NCI-H748 treated with DMSO at 0.1 percent for 48 hours (cell line): ENCODE data around the gene ZFHX3.

Source experiments
- DNase-seq: peaks from one replicate; lab custom pipeline; 2025; lab: John Stamatoyannopoulos, UW

Gene ZFHX3

DNA sequence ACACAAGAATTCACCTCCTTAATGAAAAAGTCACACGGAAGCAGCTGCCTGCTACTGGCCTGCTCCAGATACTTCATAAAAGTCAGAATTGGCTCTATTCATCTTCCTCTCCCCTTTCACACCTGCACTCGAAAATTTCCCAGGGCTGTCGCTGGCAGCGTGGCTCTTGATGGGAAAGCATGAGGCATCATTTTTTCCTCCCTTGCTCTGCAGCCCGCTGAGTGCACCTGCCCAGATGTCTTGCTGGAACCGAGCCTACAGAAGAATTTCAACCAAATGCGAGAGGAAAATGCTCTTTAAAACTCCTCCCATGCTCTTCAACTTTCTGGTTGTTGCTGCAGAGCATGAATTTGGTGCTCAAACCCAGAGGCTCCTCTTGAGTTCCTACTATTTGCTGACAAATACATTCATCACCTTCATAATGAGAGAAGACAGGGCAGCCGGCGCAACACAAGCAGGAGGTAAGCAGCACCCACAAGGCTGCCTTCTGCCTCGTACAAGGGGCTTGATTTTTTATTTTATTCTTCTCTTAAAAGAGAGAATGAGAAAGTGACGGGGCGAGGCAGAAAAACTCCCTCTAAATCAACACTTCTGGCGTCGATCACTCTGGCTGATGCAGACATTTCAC lies 146.8 kb downstream of the ZFHX3 start:
- DNase-seq: no peak

DNA sequence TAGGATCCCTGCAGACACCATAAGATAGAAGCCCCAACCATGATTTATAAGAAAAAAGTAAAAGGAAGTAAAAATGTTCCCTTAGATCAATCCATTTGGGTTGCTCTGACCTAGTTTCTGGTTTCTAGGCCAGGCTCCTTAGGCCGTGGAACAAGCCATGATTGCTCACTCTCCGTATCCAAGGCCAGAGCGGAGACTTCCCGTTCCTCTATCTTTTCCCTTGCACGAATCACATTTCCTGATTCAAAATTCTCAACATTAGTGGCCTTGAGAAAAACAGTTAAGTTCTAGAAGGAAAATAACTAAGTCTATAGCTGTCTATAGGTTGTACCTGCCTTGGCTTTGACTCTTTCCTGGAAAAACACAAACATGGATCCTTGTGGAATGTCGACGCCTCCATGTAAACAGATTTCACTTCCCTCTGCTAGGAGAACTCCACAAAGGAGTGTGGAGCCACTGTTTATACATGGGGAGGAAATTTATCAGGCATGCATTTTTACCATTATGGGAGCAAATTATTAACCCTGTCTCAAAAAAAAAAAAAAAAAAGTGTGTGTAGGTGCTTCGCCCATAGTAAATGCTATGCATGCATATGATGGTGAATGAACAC lies 149.6 kb downstream of the ZFHX3 start:
- DNase-seq: no peak

DNA sequence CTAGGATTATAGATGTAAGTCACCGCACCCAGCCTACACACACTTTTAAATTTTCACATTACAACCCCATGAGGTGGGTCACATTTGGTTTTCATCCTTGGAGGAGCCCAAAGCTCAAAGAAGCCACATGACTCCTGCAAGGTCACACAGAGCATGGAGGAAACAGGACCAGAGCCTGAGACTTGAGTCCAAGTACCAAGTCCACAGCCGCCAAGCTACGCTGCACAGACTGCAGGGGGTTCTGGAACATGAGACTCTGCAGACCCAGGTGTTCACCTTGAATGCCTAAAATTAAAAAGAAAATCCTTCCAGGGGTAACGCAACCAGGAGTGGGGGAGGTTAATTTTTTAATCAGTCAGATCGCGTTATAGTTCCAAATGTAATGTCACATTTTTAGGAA lies 150.2 kb downstream of the ZFHX3 start:
- no peak for DNase-seq

DNA sequence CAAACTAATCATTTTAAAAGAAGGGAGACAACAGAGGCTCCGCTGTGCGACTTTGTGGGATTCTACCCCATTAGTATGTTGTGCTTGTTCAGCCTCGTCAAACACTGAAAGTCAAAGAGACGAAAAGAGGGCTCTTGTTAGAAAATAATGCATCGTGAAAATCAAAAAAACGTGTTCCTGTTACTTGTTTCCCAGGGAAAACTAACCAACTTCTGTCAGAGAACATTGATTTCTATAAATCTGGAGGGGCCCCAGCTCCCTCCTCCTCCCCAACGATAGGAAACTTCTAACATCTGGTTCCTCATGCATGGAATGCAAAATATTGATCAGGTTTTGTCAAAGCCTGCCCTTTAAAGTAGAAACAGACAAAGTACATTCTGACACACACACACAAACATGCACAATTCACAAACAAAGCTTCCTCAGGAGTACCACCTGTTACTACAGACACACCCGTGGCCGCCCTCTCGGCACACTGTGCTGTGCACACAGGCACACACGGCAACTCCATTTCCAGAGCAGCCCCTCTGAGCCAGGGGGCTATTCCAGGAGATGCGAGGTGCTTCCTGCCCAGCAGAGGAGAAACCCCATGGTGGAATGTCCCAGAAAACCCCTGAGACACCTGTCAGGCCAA lies 151.3 kb downstream of the ZFHX3 start:
- DNase-seq: no peak

DNA sequence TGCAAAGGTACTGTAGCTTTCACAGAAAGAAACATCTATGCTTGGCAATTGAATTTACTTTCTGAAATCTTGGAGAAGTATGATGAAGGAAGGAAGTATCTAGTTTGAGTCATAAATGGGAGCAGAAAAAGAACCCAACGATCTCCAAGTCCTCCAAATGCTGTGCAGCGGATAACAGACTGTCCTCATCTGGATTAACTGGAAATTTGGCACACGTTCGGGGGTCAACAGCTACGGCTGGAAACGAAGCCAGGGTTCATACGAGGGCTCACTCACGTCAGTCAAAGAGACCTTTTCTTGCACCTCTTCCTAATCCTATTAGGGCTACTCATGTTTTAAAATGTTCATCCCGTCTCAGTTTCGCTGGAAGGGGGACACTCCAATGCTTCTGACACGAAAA lies 152.0 kb downstream of the ZFHX3 start:
- DNase-seq: no peak

DNA sequence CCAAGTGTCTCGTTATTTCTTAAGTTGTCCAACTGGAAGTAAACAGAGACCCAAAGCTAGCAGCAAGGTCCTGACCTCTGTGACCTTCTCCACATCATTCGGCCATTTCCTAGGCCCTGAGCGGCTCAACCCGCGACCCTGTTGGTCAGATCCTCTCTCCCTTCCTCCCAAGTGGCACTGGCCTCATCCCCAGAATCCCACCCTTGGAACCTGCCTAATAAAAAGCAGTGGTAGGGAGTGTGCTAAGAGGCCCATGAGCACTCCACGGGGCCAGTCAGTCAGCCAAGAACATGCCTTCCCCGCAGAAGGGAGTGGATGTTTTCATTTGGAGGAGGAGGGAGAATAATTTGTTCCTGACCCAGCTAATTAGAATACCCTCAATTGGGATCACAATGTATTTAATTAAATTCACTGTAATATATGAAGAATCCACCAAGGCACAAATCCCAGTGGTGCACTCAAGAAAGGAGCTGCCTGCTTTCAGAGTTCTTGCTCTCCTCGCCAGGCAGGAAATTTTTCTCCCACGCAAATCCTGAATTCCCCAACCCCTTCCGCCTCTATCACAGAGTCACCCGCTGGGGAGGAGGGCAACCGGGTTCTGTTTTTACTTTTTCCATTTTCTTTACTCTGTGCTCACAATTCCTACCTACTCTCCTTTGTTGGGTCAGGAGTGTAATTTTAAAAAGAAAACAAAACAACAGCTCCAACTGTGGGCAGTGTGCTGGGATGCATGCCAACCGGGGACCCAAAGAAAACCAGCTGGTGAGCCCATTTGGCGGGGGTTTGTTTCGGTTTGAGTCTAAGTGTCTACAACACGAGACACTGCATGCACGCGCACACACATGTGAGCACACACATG lies 153.4 kb downstream of the ZFHX3 start:
- DNase-seq: no peak

DNA sequence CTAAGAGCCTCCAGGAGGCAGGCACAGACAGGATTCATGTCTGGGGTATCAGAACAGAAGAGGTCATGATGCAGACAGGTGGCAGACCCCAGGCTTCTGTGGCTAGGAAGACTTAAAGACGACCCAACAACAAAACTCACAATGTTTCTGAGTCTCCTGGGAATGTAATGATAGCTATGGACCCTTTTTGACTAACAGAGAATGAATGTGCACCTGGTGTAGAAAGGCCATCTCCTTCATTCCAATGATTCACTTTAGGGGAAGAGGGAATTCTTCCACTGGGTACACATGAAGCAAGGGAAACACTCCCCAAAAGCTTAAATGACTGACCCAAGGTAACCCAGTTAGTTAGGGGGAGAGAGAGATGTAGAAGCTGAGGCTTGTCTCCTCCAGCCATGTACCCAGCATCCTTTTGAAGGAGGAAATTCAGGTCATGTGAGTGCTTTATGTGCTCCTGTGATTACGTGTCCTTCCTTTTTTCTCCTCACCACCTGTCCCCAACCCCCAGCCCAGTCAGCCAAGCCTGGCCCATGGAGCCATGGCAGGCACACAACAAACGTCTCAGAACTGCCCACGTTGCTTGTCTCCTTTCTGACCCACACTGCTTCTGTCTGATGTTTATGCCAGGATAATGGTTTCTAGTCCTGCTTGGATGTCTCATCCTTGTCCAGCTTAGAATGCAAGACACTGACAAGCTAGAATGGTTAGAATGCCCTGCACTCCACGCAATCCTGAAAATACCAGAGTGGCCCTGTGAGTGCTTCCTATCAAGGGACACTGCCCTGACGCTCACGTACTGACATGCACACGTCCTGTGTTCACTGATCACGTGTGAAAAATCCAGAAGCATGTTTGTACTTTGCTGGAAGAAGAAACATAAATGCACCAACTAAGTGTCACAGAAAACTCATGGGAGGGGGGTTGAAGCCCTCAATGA lies 156.4 kb downstream of the ZFHX3 start:
- no peak for DNase-seq

DNA sequence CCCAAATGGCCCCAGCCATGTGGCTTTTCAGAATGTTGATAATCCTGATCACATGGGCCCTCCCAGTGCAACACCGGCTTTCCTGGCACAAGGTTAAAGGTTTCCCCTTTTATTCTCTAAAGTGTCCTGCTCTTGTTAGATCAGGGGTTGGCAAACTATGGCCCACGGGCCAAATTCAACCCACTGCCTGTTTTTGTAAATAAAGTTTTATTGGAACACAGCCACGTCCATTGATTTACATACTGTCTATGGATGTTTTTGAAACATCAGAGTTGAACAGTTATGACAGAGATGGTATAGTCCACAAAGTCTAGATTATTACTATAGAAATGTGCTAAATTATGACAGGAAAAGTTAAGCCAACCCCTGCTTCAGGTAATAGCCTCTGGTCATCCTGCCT lies 157.3 kb downstream of the ZFHX3 start:
- DNase-seq: no peak

DNA sequence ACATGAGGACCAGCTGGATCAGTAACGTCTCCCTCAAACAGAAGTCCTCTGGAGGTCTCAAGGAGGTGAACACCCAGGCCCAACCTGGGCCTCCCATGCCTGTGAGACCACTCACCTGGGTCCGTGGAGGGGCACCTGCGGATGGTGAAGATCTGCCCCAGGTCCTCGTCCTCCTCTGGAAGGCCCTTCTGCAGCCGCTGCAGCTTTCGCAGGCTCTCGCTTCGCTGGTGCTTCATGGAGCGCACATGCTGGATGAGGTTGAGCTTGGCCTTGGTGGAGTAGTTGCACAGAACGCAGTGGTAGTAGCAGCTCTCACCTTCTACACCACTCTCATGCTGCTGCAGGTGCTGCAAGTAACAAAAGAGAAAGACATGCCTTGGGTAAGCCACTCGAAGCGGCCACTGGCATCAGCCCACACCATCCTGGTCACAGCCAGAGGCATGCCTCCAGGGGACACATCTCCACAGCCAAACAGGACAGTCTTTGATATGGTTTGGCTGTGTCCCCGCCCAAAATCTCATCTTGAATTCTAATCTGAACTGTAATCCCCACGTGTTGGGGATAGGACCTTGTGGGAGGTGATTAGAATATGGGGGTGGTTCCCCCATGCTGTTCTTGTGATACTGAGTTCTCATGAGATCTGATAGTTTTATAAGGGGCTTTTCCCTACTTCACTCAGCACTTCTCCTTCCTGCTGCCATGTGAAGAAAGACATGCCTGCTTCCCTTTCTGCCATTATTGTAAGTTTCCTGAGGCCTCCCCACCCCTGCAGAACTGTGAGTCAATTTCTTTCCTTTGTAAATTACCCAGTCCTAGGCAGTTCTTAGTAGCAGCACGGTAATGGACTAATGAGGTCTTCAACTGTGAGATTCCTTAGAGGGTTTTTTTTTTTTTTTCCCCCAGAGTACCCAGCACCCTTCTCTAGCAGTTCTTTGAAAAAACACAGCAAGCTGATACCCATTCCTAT lies 158.0 kb downstream of the ZFHX3 start:
- DNase-seq: no peak

DNA sequence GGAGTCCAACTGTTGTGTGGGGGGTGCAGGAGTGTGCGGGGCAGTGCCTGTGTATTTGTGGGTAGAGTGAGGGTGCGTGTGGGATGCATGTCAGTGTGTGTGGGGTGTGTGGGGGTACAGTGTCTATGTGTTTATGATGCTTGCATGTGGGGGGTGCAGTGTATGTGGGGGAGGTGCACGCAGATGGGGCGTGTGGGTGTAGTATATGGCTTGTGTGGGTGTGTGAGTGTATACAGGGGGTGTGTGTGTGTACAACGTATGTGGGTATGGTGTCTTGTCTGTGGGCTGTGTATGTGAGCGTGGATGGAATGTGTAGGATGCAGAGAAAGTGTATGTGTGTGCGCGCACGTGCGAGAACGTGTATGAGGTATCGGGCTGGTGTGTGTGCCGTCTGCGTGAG lies 160.4 kb downstream of the ZFHX3 start:
- no peak for DNase-seq

DNA sequence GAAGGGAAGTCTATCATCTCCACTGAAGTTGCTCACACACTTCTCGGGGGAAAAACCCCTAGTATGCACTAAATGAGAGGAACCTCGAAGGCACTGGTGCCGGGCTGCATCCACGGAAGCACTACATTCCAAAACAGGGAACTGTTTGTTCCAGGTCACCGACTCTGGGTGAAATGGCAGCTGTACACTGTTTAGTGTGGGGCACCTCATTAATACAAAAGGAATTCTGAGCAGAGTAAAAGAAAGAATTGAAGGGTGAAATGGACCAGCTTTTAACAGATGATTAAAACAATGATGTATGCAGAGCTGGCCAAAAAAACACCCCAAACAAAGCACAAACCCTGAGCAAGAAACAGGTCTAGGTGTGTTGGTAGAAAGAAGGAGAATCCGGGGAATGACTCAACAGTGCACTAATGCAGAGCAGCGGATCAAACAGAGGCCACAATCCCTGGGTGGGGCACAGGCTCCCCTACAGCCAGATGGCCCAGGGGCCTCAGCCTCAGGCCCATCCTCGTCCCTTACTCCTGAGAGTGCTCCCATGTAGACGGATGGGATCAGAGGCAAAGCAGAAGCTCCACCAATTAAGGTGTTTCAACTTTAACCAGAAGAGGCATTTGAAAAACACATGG lies 161.5 kb downstream of the ZFHX3 start:
- DNase-seq: no peak

DNA sequence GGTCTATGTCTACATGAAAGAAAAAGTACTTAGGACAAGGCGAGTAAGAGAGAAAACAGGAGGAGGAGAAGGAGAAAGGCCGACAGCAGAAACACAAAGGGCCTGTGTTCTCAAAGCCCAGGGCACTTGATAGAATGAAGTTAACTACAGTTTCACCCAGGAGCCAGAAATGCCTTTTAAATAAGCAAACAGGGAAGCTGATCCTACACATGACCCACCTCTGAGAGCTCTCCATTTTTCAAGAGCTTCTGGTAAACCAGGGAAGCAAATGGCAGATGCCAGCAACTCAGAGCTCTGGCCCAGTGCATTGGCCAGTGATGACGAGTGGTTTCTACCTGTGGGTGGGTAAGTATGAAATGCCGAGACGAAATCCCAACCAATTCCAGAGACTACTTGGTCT lies 163.4 kb downstream of the ZFHX3 start:
- DNase-seq: no peak

DNA sequence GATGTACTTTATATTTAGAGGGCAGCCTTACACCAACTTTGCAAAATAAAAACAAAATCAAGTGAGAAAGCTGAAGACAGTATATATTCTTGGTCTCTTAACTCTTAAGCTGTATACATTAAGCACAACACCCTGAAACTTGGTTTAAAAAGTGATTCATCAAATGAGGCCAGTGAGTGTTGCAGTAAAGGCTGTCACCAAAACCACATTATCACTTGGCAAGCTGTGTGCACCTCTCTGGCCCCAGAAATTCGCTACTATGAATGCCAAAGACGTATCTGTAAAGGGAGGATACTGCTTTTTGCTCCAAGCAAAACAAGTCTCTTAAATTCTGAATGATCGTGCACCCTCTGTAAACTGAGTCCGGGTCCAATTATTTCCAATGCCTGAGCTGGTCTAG lies 163.9 kb downstream of the ZFHX3 start:
- no peak for DNase-seq

DNA sequence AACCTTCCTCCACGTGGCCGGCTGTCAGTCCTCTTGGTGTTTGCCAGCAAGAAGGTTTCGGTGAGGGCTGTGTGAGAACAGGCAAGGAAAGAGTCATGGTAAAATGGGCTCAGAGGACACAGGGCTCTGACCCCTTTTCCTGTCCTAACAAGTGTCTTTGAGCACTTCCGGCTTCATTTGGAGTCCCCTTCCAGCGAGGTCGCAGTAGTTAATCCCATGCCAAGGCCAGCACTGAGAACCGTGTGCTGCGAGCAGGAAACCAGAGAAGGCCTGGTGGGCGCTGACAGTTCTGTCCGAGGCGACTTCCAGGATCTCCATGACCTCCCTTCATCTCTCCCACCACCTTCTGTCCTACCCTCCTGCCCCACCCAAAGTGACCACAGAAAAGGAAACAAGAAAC lies 168.1 kb downstream of the ZFHX3 start:
- DNase-seq: no peak

DNA sequence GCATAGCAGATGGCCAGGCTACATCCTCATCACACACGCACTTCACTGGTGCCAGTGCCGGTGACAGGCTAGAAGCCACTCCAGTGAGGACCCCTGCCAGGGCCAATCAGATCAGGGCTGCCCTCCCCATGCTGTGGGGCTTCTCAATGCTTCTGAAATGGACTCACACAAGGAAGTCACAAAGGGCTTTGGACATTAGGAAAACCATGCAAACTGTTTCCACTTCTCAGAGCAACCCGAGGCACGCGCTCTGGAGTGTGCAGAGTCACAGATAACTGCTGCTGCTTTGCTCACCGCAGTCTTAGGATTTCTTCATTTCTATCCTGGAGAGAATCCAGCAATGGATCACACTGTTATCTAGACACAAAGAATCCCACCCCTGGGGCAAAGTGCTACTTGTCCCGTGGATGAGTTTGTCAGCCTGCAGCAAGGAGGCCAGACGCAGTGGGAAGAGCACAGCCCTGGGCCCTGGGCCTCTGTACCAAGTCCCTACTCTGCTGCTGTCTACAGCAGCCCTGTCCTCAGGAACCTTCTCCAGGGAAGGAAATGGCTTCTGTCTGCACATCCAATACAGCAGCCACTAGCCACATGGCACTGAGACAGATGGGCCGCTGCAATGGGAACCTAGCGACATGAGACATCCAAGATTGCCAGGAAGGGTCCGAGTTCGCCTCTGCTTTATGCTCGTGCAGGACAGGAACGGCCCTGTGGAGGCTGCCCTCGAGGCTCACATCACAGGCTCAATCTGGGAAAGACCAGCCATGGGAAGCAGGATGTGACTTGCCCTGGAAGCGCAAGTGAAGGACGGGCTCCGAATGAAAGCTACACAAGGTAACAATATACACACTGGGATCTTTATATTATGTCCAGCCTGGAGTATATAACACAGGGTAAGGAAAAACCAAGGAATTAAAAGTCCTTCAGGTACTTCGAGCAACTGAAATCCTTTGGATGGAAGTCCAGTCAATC lies 169.3 kb downstream of the ZFHX3 start:
- no peak for DNase-seq

DNA sequence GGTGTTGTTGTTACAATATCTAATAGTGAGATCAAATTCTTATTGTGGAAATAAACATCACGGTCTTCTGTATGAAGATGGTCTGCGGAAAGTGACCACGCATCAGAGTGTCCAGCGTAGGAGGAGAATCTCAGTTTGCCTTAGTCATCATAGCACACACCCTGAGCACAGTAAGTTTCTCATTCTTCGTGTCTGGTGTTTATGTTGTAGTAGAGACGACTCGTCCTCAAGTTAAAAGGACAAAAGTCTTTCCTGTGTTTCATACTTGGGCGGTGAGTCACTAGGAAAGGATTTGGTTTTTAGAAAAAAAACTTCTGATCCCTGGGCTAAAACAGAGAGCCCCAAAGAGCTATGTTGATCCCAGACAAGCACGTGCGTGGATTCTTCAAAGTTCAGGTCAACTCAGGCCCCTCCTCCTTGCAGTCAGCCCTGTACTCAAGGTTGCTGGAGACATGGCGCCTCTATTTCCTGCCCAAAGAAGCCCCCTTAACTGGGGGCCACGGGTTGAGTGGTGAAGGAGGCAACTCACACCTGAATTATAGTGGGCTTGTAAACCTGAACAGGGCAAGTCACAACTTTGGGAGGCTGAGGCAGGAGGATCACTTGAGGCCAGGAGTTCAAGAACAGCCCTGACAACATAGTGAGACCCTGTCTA lies 170.4 kb downstream of the ZFHX3 start:
- DNase-seq: no peak

DNA sequence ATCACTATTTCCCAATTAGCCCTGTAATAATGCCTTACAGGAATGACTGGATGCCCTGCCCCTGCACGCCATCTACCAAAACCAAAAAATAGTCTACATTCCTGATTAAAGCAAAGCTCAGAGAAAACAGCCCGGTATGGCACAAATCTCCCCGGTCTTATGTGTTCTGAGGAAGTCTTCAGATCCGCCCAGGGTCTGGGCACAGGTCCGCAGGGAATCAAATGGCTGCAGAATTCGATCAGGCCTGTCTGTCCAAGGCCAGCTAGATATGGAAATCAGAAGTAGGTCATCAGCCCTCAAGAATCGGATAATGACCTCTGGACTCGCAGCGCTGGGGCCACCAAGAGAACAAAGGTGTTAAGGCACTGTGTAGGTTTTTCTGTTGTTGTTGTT lies 171.0 kb downstream of the ZFHX3 start:
- DNase-seq: no peak

DNA sequence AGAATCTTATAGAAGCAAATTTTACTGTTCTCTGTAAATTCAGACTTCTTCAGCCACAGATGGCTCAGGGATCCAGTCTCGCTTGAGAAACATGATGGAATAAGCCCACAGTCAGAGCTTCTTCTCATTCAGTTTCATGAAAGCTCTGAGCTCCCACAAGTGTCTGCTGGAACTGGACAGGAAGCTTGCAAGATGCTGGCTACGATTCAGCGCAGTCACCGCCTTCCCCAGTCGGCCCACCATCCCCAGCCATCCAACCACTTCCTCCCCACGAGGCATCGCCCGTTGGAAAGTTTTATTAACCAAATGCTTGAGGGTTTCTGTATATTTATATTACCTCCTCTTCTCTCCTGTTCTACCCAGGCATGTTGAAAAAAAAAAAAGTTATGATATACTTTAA lies 171.7 kb downstream of the ZFHX3 start:
- no peak for DNase-seq
